ENCODE measurements around the gene L3HYPDH.

Gene L3HYPDH

GRCh38 chr14:59424341-59425071 is 59.7 kb downstream of the L3HYPDH start:
- DNase-seq: no peak

All from DMS79 (cell line).